ENCODE data around the gene ZNF609. TPM values are rescaled to one million over a fixed set of nuclear protein-coding genes. Genes with fewer than 3 reads are reported as not detected.

Gene ZNF609
- total and polyA plus RNA-seq, 2 of the 13 experiments (the other 11 are each of a cell fraction or from before 2014, with no cell fraction given), result 8.9 to 9.9 TPM

DNA sequence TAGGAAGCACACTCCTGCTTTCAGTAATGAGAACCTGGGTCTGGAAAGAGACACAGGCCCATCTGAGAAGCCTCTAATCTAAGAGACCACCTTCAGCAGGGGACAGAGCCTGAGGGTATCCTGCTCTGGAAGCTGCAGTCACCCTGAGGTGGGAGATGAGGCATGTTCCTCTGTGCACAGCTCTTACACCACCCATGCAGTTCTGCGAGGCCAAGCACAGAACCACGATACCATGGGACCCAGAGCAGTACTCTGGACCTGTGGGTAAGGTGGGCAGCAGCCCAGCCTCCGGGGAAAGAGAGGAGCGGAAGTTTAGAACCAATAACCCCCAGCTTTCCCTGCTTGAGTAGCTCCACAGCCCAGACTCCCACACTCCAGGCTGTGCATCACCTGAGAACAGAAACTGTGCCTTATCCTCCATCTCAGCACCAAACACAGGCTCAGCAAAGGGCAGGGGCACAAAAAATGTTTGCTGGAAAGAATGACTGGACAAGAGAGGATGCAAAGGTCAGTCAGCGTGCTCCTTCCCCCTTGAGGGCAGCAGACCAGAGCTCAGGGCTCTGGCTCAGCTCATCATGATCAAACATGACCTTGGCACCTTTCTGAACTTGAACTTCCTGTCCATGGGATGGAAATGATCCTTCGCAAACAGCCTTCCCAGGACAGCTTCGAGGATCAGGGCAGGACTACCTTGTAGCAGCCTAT, 271.9 kb downstream of the ZNF609 start:
- FAIRE-seq, result peak; percentile 96
- no TSS peak for BruUV-seq (replicated peaks)
- H4K20me1 ChIP-seq (ENCODE audit: insufficient read depth, low read length), result peaks cover 7% of the 10 kb centered on the region; the same call in 1 of the 2 replicates
- no peak overlapping the region for H2AFZ ChIP-seq (ENCODE audit: low read length)
- peak; percentile 62 for ATAC-seq
- intact Hi-C loops (cut with micrococcal nuclease; ENCODE audit: unreplicated experiment) (loop anchor here (5.0 kb wide), 1 partner anchor 160 kb away; no protein-coding TSS in a partner anchor), in situ Hi-C loops (cut with HindIII; ENCODE audit: extremely low pct_ligation_motif_present, low pct_unique_long_range_greater_than_20kb) (loop anchor here (5.0 kb wide), 1 partner anchor 80 kb away; no protein-coding TSS in a partner anchor)
- no peaks in the 10 kb centered on the region for H3K79me2 ChIP-seq (ENCODE audit: insufficient read depth, low read length)
- ChIA-PET POLR2A (interaction anchor here (0.8 to 1.5 kb wide), 4 partner anchors 78 to 162 kb away, joined by 3 to 8 read pairs (median 5); partner anchors contain the start of gene PIF1), CTCF (ENCODE audit: low intra/inter-chr PET ratio, low total read pairs) (interaction anchor here (0.9 to 2.9 kb wide), 4 partner anchors 77 to 301 kb away, joined by 4 to 46 read pairs (median 12); no protein-coding TSS in a partner anchor)
- H3K36me3 ChIP-seq (replicated peaks in 1 of 2; ENCODE audit: control insufficient read depth in 1 of 2, insufficient read depth in 2 of 2, low read length in 2 of 2), result no peaks in the 10 kb centered on the region
- peaks cover 33% of the 10 kb centered on the region for H3K4me1 ChIP-seq (ENCODE audit: insufficient read depth, low read length)
- H3K27ac ChIP-seq (ENCODE audit: extremely low read length, insufficient read depth, low read length), result no peak overlapping the region
- no peaks in the 10 kb centered on the region for H3K9me3 ChIP-seq (ENCODE audit: low read length)
- peak overlapping the region; percentile 58 for H3K4me2 ChIP-seq (ENCODE audit: low read depth, low read length)
- H3K9ac ChIP-seq (ENCODE audit: insufficient read depth, low read depth, low read length), result no peak overlapping the region
- H3K4me3 ChIP-seq (replicated peaks in 1 of 3; ENCODE audit: insufficient read depth in 1 of 3, low read depth in 2 of 3, low read length in 3 of 3), result peak overlapping the region in 1 of 3 experiments; percentile 21; a peak in 2 of 6 replicates
- 0% methylated on average over 2 of the region's 7 CpGs for WGBS (ENCODE audit: low lambda C conversion rate)
- DNase-seq (ENCODE audit: low spot score), result peak; percentile 85
- H3K27me3 ChIP-seq (ENCODE audit: control insufficient read depth in 1 of 2, insufficient read depth in 2 of 2, low read length in 2 of 2), result peaks cover 0 to 19% of the 10 kb centered on the region in 2 experiments; a peak in 2 of 5 replicates
- TF ChIP-seq ZSCAN21 (CRISPR knock-in tag; IDR thresholded peaks at IDR 0.05; ENCODE audit: borderline replicate concordance) (no peak), NFE2L1 (CRISPR knock-in tag; IDR thresholded peaks at IDR 0.05; ENCODE audit: borderline replicate concordance) (no peak), CREM (IDR thresholded peaks at IDR 0.05) (peak; percentile 26; the same call in 1 of the 2 replicates), CREM (CRISPR knock-in tag; IDR thresholded peaks at IDR 0.05) (no peak), EED (CRISPR knock-in tag; IDR thresholded peaks at IDR 0.05) (no peak), SNAI1 (CRISPR knock-in tag; IDR thresholded peaks at IDR 0.05; ENCODE audit: borderline replicate concordance) (no peak), GATAD1 (CRISPR knock-in tag; IDR thresholded peaks at IDR 0.05) (no peak), ZNF30 (CRISPR knock-in tag; IDR thresholded peaks at IDR 0.05) (no peak), ZFX (CRISPR knock-in tag; IDR thresholded peaks at IDR 0.05; ENCODE audit: low read depth) (no peak), RFXAP (CRISPR knock-in tag; IDR thresholded peaks at IDR 0.05; ENCODE audit: borderline replicate concordance) (no peak), ZNF776 (CRISPR knock-in tag; IDR thresholded peaks at IDR 0.05) (no peak)
- TF ChIP-seq, protein P1, sequence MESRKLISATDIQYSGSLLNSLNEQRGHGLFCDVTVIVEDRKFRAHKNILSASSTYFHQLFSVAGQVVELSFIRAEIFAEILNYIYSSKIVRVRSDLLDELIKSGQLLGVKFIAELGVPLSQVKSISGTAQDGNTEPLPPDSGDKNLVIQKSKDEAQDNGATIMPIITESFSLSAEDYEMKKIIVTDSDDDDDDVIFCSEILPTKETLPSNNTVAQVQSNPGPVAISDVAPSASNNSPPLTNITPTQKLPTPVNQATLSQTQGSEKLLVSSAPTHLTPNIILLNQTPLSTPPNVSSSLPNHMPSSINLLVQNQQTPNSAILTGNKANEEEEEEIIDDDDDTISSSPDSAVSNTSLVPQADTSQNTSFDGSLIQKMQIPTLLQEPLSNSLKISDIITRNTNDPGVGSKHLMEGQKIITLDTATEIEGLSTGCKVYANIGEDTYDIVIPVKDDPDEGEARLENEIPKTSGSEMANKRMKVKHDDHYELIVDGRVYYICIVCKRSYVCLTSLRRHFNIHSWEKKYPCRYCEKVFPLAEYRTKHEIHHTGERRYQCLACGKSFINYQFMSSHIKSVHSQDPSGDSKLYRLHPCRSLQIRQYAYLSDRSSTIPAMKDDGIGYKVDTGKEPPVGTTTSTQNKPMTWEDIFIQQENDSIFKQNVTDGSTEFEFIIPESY (CRISPR knock-in tag; IDR thresholded peaks at IDR 0.05), result 0 out of 2 replicates have a peak, but pooled peaks have one; percentile 32
- TF ChIP-seq, protein P2, sequence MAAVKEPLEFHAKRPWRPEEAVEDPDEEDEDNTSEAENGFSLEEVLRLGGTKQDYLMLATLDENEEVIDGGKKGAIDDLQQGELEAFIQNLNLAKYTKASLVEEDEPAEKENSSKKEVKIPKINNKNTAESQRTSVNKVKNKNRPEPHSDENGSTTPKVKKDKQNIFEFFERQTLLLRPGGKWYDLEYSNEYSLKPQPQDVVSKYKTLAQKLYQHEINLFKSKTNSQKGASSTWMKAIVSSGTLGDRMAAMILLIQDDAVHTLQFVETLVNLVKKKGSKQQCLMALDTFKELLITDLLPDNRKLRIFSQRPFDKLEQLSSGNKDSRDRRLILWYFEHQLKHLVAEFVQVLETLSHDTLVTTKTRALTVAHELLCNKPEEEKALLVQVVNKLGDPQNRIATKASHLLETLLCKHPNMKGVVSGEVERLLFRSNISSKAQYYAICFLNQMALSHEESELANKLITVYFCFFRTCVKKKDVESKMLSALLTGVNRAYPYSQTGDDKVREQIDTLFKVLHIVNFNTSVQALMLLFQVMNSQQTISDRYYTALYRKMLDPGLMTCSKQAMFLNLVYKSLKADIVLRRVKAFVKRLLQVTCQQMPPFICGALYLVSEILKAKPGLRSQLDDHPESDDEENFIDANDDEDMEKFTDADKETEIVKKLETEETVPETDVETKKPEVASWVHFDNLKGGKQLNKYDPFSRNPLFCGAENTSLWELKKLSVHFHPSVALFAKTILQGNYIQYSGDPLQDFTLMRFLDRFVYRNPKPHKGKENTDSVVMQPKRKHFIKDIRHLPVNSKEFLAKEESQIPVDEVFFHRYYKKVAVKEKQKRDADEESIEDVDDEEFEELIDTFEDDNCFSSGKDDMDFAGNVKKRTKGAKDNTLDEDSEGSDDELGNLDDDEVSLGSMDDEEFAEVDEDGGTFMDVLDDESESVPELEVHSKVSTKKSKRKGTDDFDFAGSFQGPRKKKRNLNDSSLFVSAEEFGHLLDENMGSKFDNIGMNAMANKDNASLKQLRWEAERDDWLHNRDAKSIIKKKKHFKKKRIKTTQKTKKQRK (IDR thresholded peaks at IDR 0.05; ENCODE audit: low read length), result no peak
- TF ChIP-seq, protein P3, sequence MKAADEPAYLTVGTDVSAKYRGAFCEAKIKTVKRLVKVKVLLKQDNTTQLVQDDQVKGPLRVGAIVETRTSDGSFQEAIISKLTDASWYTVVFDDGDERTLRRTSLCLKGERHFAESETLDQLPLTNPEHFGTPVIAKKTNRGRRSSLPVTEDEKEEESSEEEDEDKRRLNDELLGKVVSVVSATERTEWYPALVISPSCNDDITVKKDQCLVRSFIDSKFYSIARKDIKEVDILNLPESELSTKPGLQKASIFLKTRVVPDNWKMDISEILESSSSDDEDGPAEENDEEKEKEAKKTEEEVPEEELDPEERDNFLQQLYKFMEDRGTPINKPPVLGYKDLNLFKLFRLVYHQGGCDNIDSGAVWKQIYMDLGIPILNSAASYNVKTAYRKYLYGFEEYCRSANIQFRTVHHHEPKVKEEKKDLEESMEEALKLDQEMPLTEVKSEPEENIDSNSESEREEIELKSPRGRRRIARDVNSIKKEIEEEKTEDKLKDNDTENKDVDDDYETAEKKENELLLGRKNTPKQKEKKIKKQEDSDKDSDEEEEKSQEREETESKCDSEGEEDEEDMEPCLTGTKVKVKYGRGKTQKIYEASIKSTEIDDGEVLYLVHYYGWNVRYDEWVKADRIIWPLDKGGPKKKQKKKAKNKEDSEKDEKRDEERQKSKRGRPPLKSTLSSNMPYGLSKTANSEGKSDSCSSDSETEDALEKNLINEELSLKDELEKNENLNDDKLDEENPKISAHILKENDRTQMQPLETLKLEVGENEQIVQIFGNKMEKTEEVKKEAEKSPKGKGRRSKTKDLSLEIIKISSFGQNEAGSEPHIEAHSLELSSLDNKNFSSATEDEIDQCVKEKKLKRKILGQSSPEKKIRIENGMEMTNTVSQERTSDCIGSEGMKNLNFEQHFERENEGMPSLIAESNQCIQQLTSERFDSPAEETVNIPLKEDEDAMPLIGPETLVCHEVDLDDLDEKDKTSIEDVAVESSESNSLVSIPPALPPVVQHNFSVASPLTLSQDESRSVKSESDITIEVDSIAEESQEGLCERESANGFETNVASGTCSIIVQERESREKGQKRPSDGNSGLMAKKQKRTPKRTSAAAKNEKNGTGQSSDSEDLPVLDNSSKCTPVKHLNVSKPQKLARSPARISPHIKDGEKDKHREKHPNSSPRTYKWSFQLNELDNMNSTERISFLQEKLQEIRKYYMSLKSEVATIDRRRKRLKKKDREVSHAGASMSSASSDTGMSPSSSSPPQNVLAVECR (CRISPR knock-in tag; IDR thresholded peaks at IDR 0.05; ENCODE audit: borderline replicate concordance), result no peak
